Neural progenitor cell (in vitro differentiated cells): ENCODE data around the gene MOV10L1. TPM values are rescaled to one million over a fixed set of nuclear protein-coding genes. Genes with fewer than 3 reads are reported as not detected.

Source experiments
- DNase-seq: peaks from one replicate; pipeline ENCODE4 v3.0.0-alpha.2; 2016; ENCODE audit warnings: low spot score
- H2AFZ ChIP-seq: fragments of 200-600 bp; sonication (generic); replicated peaks from 2 replicates; pipeline ENCODE4 v1.6.1; 2016; ENCODE audit warnings: antibody characterized with exemption
- H3F3A ChIP-seq: fragments of 200-600 bp; sonication (generic); 2 replicates; pipeline ENCODE4 v1.6.1; 2016; ENCODE audit warnings: antibody characterized with exemption, low read depth
- H3K27ac ChIP-seq: fragments of 200-600 bp; sonication (generic); 2 replicates; pipeline ENCODE4 v1.5.1; 2016; ENCODE audit warnings: mild to moderate bottlenecking
- H3K27me3 ChIP-seq: fragments of 200-600 bp; sonication (generic); 2 replicates; pipeline ENCODE4 v1.6.1; 2016; ENCODE audit warnings: mild to moderate bottlenecking, moderate library complexity
- H3K36me3 ChIP-seq: fragments of 200-600 bp; sonication (generic); 2 replicates; pipeline ENCODE4 v1.5.1; 2016
- H3K4me1 ChIP-seq: fragments of 200-600 bp; sonication (generic); 2 replicates; pipeline ENCODE4 v1.6.1; 2016; ENCODE audit warnings: mixed run types
- H3K4me2 ChIP-seq: fragments of 200-600 bp; sonication (generic); 2 replicates; pipeline ENCODE4 v1.6.1; 2016
- H3K4me3 ChIP-seq: fragments of 200-600 bp; sonication (generic); 2 replicates; pipeline ENCODE4 v1.5.1; 2016
- H3K79me2 ChIP-seq: fragments of 200-600 bp; sonication (generic); 2 replicates; pipeline ENCODE4 v1.6.1; 2016; ENCODE audit warnings: low read depth
- H3K9ac ChIP-seq: fragments of 200-600 bp; sonication (generic); 2 replicates; pipeline ENCODE4 v1.6.1; 2016
- H3K9me3 ChIP-seq: fragments of 200-600 bp; sonication (generic); 2 replicates; pipeline ENCODE4 v1.5.1; 2016; ENCODE audit warnings: low read depth
- H4K20me1 ChIP-seq: fragments of 200-600 bp; sonication (generic); 2 replicates; pipeline ENCODE4 v1.6.1; 2016; ENCODE audit warnings: low read depth
- H3K27ac Mint-ChIP-seq: 3 replicates; pipeline ENCODE4 v1.8.0; 2021; ENCODE audit warnings: mixed read lengths
- H3K27me3 Mint-ChIP-seq: 2 replicates; pipeline ENCODE4 v1.8.0; 2022; ENCODE audit warnings: low read depth, mild to moderate bottlenecking, inconsistent platforms, moderate library complexity, mixed read lengths; ENCODE audit not compliant: insufficient read depth
- H3K36me3 Mint-ChIP-seq: 3 replicates; pipeline ENCODE4 v1.8.0; 2021; ENCODE audit warnings: mixed read lengths
- H3K4me1 Mint-ChIP-seq: 3 replicates; pipeline ENCODE4 v1.8.0; 2021; ENCODE audit warnings: mixed read lengths
- H3K4me3 Mint-ChIP-seq: 3 replicates; pipeline ENCODE4 v1.8.0; 2021; ENCODE audit warnings: mild to moderate bottlenecking, moderate library complexity, mixed read lengths
- H3K9me3 Mint-ChIP-seq: 3 replicates; pipeline ENCODE4 v1.8.0; 2020; ENCODE audit warnings: mixed read lengths
- EZH2 ChIP-seq: fragments of 200-600 bp; sonication (generic); IDR thresholded peaks from 2 replicates; pipeline ENCODE4 v1.6.1; 2017; ENCODE audit warnings: antibody characterized with exemption, mild to moderate bottlenecking, moderate library complexity
- EZH2phosphoT487 ChIP-seq: fragments of 200-600 bp; sonication (generic); IDR thresholded peaks from 2 replicates; pipeline ENCODE4 v1.6.1; 2017; ENCODE audit warnings: antibody characterized with exemption
- total RNA-seq: library from RNA; depleted of rRNA; stranded (reverse); fragments of >200 nt; gene quantifications from 2 replicates; pipeline ENCODE4 v1.2.3, GENCODE V29; 2015; ENCODE audit warnings: low replicate concordance
- TF ChIP-seq, protein P1 (sequence below): fragments of 200-600 bp; sonication (generic); IDR thresholded peaks from 2 replicates; pipeline ENCODE4 v1.5.1; 2017; ENCODE audit warnings: antibody characterized with exemption, mild to moderate bottlenecking

MOV10L1 gene
- total RNA-seq, 1 donor from 2014 or later, result not detected

DNA sequence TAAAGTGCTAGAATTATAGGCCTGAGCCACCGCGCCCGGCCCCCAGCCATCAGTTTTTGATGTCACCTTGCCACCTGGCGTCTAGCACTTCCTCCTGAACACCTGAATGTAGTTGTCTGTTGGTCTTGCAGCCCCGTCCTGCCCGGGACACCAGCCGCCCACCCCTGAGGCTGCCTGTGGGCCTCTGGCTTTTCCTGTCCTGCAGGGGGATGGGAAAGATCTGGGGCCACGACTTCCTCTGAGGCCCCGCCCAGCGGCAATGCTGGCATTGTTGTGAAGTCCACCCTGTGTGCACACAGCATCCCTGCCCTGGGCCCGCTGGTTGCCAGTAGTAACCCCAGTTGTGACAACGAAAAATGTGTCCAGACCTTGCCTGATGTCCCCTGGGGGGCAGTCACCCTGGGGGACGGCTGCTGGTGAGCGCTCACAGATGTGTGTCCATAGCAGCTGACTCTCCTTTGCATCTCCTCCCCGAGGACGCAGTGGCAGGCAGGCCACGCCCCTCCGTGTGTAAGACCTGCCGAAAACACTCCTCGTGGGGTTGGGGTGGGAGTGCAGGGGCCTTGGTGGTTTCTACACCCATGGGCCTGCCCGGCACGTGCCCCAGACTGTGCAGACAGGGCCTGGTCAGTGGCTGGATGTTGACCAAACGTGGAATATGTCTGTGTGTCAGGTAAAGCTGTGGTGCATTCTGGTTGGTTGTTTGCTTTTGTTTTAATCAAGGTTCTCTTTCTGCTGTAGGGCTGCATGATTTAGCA, 117.8 kb downstream of the MOV10L1 start:
- H3K9me3 Mint-ChIP-seq, result peaks cover 4% of the 10 kb centered on the region
- no peak for DNase-seq
- TF ChIP-seq EZH2, result no peak
- TF ChIP-seq EZH2phosphoT487, result no peak
- TF ChIP-seq, protein P1, sequence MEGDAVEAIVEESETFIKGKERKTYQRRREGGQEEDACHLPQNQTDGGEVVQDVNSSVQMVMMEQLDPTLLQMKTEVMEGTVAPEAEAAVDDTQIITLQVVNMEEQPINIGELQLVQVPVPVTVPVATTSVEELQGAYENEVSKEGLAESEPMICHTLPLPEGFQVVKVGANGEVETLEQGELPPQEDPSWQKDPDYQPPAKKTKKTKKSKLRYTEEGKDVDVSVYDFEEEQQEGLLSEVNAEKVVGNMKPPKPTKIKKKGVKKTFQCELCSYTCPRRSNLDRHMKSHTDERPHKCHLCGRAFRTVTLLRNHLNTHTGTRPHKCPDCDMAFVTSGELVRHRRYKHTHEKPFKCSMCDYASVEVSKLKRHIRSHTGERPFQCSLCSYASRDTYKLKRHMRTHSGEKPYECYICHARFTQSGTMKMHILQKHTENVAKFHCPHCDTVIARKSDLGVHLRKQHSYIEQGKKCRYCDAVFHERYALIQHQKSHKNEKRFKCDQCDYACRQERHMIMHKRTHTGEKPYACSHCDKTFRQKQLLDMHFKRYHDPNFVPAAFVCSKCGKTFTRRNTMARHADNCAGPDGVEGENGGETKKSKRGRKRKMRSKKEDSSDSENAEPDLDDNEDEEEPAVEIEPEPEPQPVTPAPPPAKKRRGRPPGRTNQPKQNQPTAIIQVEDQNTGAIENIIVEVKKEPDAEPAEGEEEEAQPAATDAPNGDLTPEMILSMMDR, result no peak
- peaks cover 35% of the 10 kb centered on the region for H4K20me1 ChIP-seq
- no peaks in the 10 kb centered on the region for H3K27me3 ChIP-seq
- H3K4me3 ChIP-seq, result no peak overlapping the region
- no peak overlapping the region for H3K4me2 ChIP-seq
- no peaks in the 10 kb centered on the region for H3K9me3 ChIP-seq
- peaks cover 33% of the 10 kb centered on the region for H3K36me3 Mint-ChIP-seq
- H3K36me3 ChIP-seq, result peaks cover 10% of the 10 kb centered on the region
- peaks cover under 1% of the 10 kb centered on the region for H3K4me1 ChIP-seq
- no peak overlapping the region for H3K27ac ChIP-seq
- no peak overlapping the region for H3K9ac ChIP-seq
- H3F3A ChIP-seq, result peaks cover 3% of the 10 kb centered on the region
- H2AFZ ChIP-seq, result no peak overlapping the region
- H3K4me1 Mint-ChIP-seq, result peaks cover 11% of the 10 kb centered on the region
- H3K27me3 Mint-ChIP-seq, result peaks cover 4% of the 10 kb centered on the region
- H3K79me2 ChIP-seq, result peaks cover 14% of the 10 kb centered on the region
- no peak overlapping the region for H3K27ac Mint-ChIP-seq
- H3K4me3 Mint-ChIP-seq, result no peak overlapping the region

DNA sequence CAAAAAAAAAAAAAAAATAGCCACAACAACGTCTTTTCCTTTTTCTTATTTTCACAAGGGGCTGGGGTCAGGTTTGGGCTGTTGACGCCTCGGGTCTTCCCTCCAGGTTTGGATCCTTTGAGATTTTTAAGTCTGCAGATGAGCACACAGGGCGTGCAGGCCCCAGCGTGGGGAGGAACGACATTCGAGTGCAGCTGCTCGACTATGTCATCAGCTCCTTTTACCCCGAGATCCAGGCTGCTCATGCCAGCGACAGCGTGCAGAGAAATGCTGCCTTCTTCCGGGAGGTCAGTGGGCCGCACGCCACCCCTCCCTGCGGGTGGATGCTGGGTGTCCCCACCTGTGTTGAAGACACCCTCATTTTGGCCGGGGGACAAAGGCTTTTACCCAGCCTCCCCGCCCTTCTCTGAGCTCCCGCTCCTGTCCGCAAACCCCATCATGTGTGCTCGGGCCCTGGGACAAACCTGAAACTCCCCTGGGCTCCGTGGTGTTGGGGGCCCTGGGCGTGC, 118.7 kb downstream of the MOV10L1 start:
- Histone ChIP-seq H3K27me3 (no peaks in the 10 kb centered on the region), H3K36me3 (peaks cover under 1% of the 10 kb centered on the region), H3K4me2 (no peak overlapping the region), H3K79me2 (peaks cover 10% of the 10 kb centered on the region), H2AFZ (no peak overlapping the region), H3K9ac (no peak overlapping the region), H3K4me1 (no peaks in the 10 kb centered on the region), H3F3A (peaks cover 4% of the 10 kb centered on the region), H4K20me1 (peaks cover 32% of the 10 kb centered on the region), H3K4me3 (no peak overlapping the region), H3K9me3 (no peaks in the 10 kb centered on the region), H3K27ac (no peak overlapping the region)
- Mint-ChIP-seq H3K27me3 (peaks cover 4% of the 10 kb centered on the region), H3K27ac (no peak overlapping the region), H3K4me3 (no peak overlapping the region), H3K9me3 (peaks cover 4% of the 10 kb centered on the region), H3K36me3 (peaks cover 33% of the 10 kb centered on the region), H3K4me1 (peaks cover 10% of the 10 kb centered on the region)
- TF ChIP-seq, protein P1, result no peak
- TF ChIP-seq EZH2phosphoT487 (no peak), EZH2 (no peak)
- no peak for DNase-seq

- peaks cover 27% of the 10 kb centered on the region for H4K20me1 ChIP-seq
Observed at GRCh38 chr22:50208939-50209892, 119.4 kb downstream of the MOV10L1 start.

More at GRCh38 chr22:50208939-50209892, 119.4 kb downstream of the MOV10L1 start:
- no peak overlapping the region for H3K9ac ChIP-seq
- Mint-ChIP-seq H3K27ac (no peak overlapping the region), H3K36me3 (peaks cover 31% of the 10 kb centered on the region), H3K4me3 (peak overlapping the region; percentile 12), H3K27me3 (peaks cover 2% of the 10 kb centered on the region), H3K9me3 (no peaks in the 10 kb centered on the region), H3K4me1 (peaks cover 7% of the 10 kb centered on the region)
- H3K27ac ChIP-seq, result no peak overlapping the region
- no peak overlapping the region for H3K4me2 ChIP-seq
- H3K9me3 ChIP-seq, result no peaks in the 10 kb centered on the region
- H3K4me3 ChIP-seq, result no peak overlapping the region
- TF ChIP-seq, protein P1, result no peak
- TF ChIP-seq EZH2, result no peak
- no peak for TF ChIP-seq EZH2phosphoT487
- peaks cover 12% of the 10 kb centered on the region for H3K79me2 ChIP-seq
- H2AFZ ChIP-seq, result no peak overlapping the region
- no peaks in the 10 kb centered on the region for H3K27me3 ChIP-seq
- no peak for DNase-seq
- peaks cover 4% of the 10 kb centered on the region for H3F3A ChIP-seq
- H3K4me1 ChIP-seq, result no peaks in the 10 kb centered on the region
- no peaks in the 10 kb centered on the region for H3K36me3 ChIP-seq
